ENCODE data around the gene NTSR2.

DNA sequence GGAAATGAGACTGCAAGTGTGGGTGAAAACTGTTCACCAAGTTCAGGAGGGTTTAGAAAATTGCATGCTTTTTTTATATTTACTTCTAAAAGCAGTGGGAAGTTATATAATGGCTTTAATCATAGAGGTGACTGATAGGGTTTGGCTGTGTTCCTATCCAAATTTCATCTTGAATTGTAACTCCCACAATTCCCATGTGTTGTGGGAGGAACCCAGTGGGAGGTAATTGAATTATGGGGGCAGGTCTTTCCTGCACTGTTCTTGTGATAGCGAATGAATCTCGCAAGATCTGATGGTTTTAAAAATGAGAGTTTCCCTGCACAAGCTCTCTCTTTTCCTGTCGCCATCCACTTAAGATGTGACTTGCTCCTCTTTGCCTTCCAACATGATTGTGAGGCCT lies 35.7 kb upstream of the NTSR2 start:
- TF ChIP-seq, protein P1, sequence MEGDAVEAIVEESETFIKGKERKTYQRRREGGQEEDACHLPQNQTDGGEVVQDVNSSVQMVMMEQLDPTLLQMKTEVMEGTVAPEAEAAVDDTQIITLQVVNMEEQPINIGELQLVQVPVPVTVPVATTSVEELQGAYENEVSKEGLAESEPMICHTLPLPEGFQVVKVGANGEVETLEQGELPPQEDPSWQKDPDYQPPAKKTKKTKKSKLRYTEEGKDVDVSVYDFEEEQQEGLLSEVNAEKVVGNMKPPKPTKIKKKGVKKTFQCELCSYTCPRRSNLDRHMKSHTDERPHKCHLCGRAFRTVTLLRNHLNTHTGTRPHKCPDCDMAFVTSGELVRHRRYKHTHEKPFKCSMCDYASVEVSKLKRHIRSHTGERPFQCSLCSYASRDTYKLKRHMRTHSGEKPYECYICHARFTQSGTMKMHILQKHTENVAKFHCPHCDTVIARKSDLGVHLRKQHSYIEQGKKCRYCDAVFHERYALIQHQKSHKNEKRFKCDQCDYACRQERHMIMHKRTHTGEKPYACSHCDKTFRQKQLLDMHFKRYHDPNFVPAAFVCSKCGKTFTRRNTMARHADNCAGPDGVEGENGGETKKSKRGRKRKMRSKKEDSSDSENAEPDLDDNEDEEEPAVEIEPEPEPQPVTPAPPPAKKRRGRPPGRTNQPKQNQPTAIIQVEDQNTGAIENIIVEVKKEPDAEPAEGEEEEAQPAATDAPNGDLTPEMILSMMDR (IDR thresholded peaks at IDR 0.05): no peak
- TF ChIP-seq POLR2A (IDR thresholded peaks at IDR 0.05) (no peak), POLR2AphosphoS5 (IDR thresholded peaks at IDR 0.05) (no peak), EP300 (IDR thresholded peaks at IDR 0.05) (no peak)
